Fibroblast of villous mesenchyme (primary cell): ENCODE results near the gene LTC4S. TPM values are rescaled to one million over a fixed set of nuclear protein-coding genes. Genes with fewer than 3 reads are reported as not detected.

Experiments
- DNase-seq: peaks from one replicate; pipeline ENCODE4 v3.0.0-alpha.2; 2010; ENCODE audit warnings: low read depth
- H3K4me3 ChIP-seq: 2 replicates; pipeline ENCODE4 v1.5.1; 2011; ENCODE audit warnings: low read depth, mild to moderate bottlenecking, low read length
- total RNA-seq: library from RNA; depleted of rRNA; stranded (reverse); fragments of >200 nt; gene quantifications from 2 replicates; pipeline ENCODE4 v1.2.3, GENCODE V29; 2012
- TF ChIP-seq, protein P1 (sequence below): IDR thresholded peaks from 2 replicates; pipeline ENCODE4 v1.5.1; 2012; ENCODE audit warnings: low read depth, mild to moderate bottlenecking, low read length; ENCODE audit not compliant: insufficient read depth

The LTC4S gene
- total RNA-seq, 1 donor: 0.43 TPM

DNA sequence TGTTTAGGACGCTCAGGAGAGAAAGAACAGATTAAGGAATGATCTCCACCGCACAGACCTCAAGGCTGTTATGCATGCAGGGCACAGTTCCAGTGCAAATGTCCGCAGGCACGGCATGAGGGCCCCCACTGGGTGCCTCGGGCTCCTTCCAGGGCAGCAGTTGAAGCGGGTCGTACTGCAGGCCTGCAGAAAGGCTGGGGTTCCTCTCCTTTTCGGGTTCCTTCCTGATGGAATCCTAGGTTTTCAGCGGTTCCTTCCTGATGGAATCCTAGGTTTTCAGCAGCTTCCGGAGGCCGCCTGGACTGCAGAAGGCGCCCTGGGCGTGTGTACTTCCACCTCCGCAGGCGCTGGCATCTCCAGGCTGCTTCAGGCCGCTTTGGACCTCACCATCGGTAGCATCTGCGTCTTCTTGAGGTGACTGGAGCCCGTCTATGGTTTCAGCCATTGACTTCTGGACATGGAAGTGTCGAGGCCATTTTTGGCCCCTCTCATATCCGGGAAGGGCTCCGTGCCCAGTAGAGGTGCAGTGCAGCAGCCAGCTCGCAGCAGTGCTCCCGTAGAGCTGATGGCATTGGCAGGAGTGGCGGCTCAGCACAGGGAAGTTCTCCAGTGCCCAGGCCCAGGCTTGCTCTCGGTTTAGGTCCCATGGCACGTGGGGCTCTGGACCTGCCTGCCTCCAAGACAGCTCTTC, 18.5 kb downstream of the LTC4S start:
- H3K4me3 ChIP-seq: no peak overlapping the region
- no peak for DNase-seq
- TF ChIP-seq, protein P1, sequence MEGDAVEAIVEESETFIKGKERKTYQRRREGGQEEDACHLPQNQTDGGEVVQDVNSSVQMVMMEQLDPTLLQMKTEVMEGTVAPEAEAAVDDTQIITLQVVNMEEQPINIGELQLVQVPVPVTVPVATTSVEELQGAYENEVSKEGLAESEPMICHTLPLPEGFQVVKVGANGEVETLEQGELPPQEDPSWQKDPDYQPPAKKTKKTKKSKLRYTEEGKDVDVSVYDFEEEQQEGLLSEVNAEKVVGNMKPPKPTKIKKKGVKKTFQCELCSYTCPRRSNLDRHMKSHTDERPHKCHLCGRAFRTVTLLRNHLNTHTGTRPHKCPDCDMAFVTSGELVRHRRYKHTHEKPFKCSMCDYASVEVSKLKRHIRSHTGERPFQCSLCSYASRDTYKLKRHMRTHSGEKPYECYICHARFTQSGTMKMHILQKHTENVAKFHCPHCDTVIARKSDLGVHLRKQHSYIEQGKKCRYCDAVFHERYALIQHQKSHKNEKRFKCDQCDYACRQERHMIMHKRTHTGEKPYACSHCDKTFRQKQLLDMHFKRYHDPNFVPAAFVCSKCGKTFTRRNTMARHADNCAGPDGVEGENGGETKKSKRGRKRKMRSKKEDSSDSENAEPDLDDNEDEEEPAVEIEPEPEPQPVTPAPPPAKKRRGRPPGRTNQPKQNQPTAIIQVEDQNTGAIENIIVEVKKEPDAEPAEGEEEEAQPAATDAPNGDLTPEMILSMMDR: no peak

DNA sequence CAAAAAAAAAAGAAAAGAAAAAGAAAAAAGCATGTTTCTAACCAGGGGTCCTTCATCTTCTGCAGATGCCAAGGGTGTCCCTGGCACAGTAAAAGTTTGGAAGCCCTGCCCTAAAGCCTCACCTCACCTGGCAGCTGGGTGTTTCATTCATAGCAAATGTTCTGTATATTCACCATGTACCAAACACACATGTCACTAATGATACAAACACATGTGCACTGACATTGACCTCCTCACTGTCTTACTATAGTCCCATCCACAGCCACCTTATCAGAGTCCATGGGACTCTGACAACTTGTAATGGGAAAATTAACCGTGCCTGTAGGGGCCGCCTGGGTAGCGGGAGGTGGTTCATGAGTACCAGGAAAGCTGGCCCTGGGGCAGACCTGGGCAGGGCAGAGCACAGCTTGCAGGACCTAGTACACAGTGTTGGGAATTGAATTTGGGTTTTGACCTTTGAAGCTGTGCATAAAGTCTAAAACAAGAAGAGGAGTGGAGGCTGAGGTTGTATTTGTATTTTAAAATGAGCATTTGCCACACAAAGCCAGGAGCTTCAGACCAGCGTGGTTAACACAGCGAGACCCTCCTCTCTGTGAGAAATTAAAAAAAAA, 19.3 kb downstream of the LTC4S start:
- TF ChIP-seq, protein P1: no peak
- H3K4me3 ChIP-seq: no peak overlapping the region
- DNase-seq: no peak

DNA sequence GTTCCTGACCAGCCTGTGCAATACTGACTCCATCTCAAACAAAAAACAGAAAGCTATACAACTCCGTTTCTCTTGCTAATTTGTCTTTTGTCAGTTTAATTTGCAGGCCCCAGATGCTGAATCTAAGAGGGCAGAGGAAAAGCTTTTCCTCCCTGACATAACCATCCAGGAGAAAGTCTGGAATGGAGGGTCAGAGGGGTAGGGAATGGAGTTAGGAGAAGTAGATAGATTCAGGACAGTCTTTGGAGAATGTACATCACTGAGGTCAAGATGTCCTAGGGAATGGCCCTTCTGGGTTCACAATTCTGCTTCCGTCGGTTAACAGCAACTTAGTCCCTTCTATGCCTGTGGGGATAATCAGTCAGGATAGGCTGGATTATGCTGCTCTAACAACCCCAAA, 20.3 kb downstream of the LTC4S start:
- H3K4me3 ChIP-seq: no peak overlapping the region
- no peak for DNase-seq
- TF ChIP-seq, protein P1: no peak

DNA sequence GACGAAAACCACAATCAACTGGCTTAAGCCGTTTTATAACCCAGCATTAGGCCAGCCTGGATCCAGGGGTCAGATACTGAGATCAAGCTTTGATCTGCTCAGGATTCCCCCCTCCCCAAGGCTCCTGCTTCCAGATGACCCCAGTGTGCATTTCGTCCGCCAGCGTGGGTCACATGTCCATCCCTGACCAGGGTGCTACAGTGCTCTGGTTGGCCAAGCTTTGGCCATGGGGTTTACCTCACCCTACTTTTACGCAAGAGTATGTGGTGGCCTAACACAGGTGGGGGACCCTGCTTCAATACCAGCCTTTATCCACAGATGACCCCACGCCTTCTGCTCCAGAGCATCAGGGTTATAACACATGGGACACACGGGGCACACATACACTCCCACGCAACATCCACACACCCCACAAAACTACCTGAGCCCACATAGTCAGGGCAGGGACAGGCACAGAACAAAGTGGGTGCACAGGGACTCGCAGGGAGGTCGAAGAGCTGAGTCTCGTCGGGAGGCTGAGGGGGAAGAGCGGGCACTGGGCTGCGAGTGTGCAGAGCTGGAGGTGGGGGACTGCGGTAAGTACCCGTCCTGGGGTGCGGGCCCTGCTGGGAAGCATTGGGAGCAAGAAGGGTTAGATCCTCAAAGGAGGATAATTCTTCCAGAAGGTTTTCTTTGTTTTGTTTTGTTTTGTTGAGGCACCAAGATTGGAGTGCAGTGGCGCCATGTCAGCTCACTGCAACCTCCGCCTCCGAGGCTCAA, 21.9 kb downstream of the LTC4S start:
- TF ChIP-seq, protein P1: no peak
- DNase-seq: no peak
- H3K4me3 ChIP-seq: no peak overlapping the region

DNA sequence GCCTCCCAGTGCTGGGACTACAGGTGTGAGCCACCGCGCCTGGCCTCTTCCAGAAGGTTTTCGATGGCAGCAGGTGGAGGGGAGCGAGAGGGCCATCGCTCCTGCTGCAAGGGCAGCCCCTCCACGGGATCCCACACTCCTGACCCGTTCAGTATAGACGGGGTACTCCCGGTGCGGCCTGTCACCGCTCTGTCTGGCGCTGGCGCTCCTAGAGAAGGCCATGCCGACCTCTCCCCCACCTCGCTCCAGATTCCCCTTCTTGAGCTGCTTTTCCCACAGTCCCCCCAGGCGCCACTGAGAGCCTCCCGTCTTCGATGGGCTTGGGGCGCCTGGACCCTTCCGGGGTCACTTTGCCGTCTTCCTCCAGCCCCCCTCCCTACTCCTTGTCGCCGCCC, 22.6 kb downstream of the LTC4S start:
- no peak for DNase-seq
- peak overlapping the region; percentile 47 for H3K4me3 ChIP-seq
- TF ChIP-seq, protein P1: no peak

DNA sequence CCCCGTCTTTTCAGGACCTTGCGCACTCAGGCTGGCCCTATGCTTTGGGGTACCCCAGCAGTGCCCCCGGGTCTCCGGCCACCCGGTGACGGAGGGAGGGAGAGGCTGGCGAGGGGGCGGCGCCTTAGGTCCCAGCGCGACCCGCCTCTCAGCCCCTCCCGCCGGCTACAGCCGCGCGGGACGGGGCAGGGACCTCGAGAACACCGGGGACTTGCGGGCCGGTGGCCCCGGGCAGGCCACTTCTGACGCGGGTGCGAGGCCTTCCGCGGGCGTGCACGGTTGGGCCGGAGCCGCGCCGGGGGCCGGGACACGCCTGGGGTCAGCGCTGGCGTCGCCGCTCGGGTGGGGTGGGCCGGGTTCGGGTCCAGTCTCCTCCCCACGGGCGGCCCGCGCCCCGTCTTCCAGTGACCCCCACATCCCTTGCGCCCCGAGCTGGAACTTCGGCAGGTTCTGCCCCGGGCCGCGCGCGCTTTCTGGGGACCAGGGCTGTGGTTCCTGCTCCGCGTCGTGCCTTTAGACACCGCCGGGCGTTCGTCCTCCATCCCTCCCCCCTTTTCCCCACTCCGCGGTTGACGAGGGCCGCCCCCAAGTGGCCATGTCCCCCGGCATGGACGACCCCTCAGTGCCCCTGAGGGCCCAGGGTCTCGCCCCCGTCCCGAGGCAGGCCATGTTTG, 23.1 kb downstream of the LTC4S start:
- no peak for DNase-seq
- H3K4me3 ChIP-seq: peak overlapping the region; percentile 47
- TF ChIP-seq, protein P1: no peak
